Hepatocyte (in vitro differentiated cells): ENCODE data around the gene IRF2BPL.

Experiments
- CTCF ChIP-seq: fragments of 200-600 bp; sonication (generic); IDR thresholded peaks from 2 replicates; pipeline ENCODE4 v1.5.1; 2016; ENCODE audit warnings: antibody characterized with exemption, mild to moderate bottlenecking; ENCODE audit not compliant: poor library complexity
- EZH2 ChIP-seq: fragments of 200-600 bp; sonication (generic); IDR thresholded peaks from 2 replicates; pipeline ENCODE4 v1.6.1; 2016; ENCODE audit warnings: antibody characterized with exemption, mild to moderate bottlenecking, borderline replicate concordance
- EZH2phosphoT487 ChIP-seq: fragments of 200-600 bp; sonication (generic); IDR thresholded peaks from one replicate; pipeline ENCODE4 v1.6.1; 2018; ENCODE audit warnings: antibody characterized with exemption, mild to moderate bottlenecking, low read depth, moderate library complexity; ENCODE audit not compliant: unreplicated experiment, severe bottlenecking

- TF ChIP-seq CTCF = no peak
- TF ChIP-seq EZH2phosphoT487 = no peak
- no peak for TF ChIP-seq EZH2
Observed at GRCh38 chr14:77007183-77007974, 21.1 kb downstream of the IRF2BPL start.
